HG03045 (cell line): ENCODE results near the gene RIPOR3.

ENCODE experiments used
- ATAC-seq: cut with Tn5 transposase; IDR thresholded peaks from one replicate; pipeline ENCODE4 v1.9.1; 2021; ENCODE audit warnings: mild to moderate bottlenecking, moderate library complexity; ENCODE audit not compliant: unreplicated experiment

RIPOR3 gene

DNA sequence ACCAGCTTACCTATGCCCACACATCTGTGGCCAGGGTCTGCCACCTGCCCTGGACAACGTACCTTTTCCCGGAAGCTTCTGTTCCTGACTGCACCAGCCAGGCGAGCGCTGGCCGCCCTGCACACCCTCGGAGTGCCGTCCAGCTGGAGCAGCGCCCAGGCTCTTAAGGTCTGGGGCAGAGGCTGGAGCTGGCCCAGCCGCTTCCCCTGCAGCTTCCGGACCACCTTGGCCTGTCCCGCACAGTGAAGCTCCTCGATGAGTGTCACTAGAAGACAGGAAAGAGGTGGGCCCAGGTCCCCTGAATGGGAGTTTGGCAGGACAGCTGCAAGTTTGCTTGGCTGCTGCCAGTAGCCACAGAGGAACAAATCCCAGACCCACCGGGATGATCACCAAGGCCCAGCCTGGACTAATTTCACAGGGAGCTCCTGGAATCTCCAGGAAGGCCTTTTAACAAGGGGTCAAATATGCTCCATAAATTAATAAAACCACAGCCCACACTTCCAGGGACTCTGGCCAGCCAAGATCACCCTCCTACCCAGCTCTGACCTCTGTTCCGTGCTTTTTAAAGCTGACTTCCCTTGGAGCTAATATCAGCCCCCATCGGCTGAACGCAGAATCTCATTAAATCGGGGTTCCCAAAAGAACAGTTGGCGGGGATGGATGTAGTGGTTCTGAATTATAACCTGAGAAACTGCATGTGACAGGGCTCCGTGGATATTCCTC is 98.9 kb downstream of the RIPOR3 start:
- ATAC-seq, result no peak

DNA sequence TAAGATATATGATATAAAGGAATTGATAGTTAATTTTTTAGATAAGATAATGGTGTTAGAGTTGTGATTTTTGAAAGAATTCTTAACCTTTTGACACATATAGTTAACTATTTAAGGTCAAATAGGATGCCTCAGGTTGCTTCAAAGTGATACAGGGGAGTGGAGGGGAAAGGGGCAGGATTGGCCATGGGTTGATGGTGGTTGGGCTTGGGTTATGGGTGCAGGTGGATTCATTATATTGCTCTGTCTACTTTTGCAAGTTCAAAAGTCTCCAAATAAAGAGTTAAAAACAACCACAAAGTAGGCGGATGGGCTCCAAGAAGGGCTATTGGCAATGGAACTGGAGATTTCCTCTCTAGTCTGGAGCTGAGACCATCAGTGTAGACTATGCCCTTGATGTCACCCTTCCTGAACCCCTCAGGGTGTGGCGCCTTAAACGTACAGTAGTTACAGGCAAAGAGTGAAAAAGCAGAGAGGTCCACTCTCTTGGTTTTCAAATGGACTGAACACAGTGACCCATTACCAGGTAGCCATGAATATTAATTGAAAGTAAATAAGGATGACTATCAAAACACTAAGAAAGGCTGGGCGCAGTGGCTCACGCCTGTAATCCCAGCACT is 100.0 kb downstream of the RIPOR3 start:
- no peak for ATAC-seq

DNA sequence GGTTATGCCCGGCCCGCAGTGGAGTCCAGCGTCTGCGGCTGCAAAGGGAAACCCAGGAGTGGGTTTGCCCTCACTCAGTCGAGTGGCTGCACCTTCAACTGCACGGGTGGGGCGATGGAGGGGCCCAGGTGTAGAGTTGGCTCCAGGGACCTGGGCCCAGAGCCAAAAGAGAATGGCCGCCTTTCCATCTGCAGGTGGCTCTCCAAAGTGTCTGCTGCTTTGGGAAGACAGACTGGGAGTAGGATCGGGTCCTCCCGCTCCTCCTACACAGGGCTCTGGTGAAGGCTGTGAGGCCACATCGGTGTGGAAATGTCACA is 101.0 kb downstream of the RIPOR3 start:
- ATAC-seq, result no peak

DNA sequence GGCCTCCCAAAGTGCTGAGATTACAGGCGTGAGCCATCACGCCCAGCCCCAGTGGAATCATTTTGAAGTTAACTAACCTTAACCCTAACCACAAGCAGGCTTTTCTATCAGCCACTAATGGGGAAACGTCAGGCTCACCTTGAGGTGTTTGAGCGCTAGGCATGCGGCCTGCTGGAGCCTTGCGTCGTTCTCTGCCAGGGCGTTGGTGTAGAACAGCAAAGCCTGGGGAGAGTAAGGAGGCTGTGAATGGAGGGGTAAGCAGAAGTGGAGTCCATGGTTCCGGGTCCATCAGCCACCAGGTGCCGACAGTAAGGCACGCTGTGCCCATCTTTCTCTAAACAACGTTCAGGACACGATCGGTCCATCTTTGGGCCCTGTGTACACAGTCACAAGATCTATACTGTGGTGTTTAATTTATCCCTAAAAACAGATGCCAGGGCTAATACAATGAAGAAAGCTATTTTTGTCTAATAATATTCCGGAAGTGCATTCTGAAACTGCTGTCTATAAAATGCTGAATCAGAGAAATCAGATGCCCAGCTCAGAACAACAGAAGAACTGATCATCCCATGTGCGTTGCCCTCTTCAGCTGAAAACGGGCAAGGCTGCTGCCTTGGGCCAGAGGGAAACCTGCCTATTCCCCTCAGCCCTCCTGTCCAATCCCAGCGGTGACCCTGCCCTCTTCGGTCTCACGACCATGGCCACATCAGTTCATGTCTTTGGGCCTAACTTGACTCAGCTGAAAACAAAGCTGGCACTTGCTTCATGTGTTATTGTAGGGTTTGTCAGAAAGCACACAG is 101.6 kb downstream of the RIPOR3 start:
- no peak for ATAC-seq

DNA sequence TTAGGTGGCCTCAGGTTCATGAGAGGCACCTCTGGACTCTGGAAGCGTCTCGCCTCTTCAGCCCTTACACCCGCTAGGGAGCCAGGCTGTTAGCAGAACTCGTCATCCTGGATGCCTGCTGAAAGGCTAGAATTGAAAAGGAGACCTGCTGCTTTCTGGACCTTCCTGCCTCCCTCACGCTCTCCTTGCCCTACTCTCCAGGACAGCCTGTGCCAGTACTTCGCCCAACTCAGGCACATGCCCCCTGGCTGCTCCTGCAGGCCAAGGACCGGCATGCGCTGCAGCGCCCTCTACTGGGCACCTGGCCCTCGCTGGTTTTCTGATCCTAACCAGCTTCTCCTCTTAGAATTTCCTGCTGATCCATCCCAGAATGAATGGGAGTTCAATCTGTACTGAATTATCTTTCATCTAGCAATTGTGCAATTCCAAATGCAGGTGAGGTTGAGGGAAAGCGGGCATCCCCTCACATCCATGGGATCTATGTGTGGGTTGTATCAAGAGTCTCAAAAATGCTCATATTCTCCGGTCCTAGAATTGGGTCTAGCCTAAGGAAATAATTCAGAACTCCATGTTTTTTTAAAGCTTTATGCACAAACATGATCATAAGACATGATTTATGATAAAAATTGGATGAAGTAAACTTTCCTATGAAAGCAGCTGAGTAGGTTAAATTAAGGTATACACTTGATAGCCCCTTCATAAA is 103.2 kb downstream of the RIPOR3 start:
- no peak for ATAC-seq

DNA sequence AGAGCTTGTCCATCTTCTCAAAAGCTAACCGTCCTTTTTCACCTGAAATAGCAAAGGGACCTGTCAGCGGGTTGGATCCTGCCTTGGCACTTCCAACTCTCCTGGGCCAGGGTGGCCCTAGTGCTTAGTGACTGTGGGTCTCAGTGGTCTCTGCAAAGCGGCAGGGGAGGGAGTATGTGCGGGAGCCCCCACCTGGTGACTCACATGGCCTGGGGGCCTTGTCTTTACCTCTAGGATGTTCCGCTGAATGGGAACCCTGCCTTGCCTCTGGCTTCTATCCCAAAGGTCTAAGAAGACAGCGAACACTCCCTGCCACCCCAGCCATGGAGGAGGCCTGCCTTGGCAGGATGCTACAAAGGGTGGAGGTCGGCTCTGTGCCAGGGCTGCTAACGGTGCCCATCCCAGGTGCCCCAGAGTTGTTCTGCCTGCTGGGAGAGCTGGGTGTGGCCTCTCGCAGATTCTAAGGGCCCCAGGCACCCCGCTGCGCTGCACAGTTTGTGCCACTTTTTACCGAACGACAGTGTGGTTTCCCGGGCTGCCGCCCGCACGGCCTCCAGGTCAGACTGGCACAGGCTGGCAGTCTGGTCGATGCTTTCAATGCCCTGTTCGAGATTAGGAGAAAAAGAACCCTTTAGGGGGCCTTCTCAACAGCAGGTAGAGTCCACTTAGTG is 103.9 kb downstream of the RIPOR3 start:
- no peak for ATAC-seq

DNA sequence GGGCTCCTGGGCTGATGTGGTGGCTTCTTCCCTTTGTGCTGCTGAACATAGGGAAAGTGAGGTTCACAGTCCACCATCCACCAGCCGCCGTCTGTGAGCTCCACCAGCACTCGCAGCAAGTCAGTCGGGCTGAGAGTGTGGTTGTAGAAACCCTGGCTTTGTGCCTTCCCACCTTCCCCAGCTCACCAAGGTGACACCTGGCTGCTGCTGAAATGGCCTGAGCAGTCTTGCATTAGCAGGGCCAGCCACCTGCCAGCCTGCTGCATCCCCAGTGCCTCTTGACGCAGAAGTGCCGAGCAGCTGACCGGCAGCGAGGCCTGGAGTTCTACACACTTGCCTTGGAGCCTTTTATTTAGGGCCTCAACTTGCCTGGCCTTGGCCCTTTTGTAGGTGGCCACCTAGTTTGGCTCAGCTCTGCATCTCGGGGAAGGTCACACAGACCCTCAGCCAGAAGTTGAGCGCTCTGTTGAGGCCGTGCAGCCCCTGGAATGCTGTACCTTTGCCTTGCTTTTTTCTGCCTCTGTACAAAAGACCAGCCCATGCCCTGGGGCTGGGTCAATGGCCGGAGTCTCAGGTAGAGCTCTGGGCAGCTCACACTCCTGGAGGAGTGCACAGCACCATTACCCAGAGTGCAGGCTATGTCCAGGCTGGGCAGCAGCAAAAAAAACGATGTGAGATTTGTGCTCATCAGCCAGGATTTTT is 104.7 kb downstream of the RIPOR3 start:
- ATAC-seq, result no peak

DNA sequence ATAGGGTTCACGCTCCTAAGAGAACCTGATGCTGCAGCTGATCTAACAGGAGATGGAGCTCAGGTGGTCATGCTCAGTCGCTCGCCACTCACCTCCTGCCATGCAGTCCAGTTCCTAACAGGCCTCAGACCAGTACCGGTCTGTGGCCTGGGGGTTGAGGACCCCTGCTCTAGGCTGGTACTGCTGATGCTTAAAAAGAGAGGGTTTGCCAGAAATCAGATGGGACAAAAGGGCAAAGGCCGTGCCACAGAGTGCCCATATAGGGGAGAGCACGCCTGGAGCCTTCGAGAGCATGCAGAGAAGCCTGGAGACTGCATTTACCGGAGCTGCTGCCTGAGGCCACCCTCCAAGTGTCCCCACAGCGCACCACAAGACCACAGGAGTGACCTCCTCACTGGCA is 105.7 kb downstream of the RIPOR3 start:
- no peak for ATAC-seq

DNA sequence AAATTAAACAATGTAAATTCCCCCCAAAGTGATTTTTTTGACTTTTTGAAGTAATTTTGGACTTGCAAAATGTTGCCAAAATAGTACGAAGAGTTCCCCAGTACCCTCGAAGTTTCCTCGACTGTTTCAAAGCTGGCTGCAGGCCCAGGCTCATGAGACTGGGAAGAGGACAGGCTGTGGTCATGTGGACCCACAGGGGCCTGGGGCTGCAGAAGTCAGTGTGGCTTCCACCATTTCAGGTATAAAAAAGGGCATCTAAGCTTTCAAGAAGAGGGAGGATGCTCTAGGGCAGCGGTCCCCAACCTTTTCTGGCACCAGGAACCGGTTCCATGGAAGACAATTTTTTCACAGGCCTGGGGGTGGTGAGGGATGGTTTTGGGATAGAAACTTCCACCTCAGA is 106.1 kb downstream of the RIPOR3 start:
- no peak for ATAC-seq

DNA sequence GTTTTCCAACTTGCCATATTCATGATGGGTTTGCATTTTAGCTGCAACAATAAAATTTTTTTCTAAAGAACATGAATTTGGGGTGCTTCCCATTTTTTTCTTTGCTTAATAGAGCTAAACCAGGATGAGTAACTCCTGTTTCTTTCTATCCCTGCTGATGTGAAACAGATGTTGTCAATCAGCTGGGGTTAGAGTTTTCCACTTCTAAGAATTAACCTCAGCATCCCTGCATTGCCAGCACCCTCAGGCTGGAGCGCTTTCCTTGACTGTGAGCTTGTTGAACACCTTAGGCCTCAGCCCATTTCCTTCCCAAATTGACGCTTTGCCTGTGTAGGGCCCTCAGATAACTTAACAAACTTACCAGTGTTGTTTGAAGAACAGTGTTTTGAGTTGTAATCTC is 106.7 kb downstream of the RIPOR3 start:
- no peak for ATAC-seq

DNA sequence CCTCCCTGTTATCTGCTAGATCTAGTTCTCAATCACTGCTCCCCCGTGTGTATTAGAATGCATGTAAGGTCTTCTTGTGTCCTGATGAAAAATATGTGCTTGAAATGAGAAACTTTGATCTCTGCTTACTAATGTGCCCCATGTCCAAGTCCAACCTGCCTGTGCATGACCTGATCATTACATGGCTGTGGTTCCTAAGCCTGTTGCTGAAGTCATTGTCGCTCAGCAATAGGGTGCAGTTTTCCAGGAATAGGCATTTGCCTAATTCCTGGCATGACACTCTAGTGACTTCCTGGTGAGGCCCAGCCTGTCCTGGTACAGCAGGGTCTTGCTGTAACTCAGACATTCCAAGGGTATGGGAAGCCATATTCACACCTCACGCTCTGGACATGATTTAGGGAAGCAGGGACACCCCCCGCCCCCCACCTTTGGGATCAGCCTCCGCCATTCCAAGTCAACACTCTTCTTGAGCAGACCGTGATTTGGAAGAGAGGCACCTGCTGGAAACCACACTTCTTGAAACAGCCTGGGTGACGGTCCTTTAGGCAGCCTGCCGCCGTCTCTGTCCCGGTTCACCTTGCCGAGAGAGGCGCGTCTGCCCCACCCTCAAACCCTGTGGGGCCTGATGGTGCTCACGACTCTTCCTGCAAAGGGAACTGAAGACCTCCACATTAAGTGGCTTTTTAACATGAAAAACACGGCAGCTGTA is 107.7 kb downstream of the RIPOR3 start:
- no peak for ATAC-seq

DNA sequence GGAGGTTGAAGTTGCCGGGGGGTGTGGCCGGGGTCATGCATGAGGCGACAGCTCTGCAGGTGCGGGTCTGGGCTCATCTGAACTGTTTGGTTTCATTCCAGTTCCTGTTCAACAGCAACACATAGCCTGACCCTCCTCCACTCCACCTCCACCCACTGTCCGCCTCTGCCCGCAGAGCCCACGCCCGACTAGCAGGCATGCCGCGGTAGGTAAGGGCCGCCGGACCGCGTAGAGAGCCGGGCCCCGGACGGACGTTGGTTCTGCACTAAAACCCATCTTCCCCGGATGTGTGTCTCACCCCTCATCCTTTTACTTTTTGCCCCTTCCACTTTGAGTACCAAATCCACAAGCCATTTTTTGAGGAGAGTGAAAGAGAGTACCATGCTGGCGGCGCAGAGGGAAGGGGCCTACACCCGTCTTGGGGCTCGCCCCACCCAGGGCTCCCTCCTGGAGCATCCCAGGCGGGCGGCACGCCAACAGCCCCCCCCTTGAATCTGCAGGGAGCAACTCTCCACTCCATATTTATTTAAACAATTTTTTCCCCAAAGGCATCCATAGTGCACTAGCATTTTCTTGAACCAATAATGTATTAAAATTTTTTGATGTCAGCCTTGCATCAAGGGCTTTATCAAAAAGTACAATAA is 108.6 kb downstream of the RIPOR3 start:
- ATAC-seq, result no peak

DNA sequence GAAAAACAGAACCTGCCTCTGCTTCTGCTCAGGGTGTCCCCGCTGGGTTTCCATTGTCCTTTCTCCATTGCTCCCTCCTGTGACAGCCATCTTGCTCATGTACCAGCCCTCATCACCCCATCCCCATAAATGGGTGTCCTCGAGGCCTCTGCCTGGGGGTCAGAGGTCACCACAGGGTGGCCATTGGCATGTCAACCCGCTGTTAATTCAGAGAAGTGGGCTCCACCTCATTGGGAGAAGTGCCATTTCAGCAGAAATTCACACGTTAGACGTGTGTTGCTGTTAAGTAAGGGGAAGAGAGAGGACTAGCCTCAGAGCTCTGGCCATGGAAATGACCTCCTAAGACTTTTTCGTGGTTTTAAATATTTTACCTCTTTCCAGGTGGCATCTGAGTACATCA is 109.2 kb downstream of the RIPOR3 start:
- no peak for ATAC-seq

DNA sequence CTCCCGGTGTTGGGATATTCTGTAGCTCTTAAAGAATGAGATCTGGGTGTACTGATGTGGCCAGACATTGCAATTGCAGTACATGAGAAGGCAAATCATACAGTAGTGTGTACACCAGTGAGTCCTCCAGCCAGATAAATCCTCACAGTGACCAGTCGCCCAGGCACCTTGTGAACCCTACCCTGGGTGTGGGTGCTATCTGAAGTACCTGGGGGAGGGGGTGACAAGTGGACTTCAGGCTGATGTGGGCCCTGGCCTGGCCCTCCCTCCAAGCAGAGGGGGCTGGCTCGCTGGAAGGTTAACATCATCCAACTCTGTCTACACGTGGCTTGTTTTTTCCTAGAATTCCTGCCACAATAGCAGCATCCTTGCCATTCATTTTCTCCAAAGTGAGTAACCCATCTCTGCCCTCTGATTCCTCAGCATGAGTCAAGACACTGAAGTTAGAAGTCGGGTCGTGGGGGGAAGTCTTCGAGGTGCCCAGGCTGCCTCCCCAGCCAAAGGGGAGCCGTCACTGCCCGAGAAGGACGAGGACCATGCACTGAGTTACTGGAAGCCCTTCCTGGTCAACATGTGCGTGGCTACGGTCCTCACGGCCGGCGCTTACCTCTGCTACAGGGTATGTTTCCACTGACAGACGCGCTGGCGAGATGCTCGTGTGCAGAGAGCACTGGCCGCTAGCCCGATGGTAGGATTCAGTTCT is 110.3 kb downstream of the RIPOR3 start:
- ATAC-seq, result no peak

DNA sequence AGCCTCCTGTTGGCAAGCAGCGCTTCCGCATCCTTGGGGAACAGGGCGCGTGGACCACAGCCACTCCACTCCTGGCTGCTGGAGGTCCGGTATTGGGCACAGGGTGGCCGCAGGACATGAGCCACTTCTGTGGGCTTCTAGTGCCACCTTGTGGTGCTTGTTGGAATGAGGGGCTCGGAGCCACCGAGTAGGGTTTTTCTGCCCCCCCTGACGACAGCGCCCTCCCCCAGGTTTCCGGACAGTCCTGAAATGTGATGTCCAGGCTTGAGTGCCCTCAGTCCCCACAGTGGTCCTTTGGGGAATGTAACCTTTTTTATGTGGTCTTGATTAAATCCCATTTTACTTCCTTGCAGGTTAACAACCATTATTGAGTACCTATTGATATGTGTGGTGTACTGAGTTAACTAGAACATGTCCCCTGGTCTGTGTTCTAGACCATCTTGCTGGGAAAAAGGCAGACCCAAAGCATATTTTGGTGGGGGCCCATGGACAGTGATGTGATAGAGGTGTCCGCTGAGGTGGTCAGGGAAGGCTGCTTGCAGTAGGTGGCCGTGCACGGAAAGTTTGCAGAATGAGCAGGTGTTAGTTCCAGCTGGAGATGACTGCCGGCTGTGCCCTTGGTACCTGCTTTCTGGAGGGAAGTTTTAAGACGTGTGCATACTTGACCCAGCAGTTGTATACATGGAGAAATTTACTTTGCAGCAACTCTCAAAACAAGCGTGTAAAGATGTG is 111.2 kb downstream of the RIPOR3 start:
- no peak for ATAC-seq

DNA sequence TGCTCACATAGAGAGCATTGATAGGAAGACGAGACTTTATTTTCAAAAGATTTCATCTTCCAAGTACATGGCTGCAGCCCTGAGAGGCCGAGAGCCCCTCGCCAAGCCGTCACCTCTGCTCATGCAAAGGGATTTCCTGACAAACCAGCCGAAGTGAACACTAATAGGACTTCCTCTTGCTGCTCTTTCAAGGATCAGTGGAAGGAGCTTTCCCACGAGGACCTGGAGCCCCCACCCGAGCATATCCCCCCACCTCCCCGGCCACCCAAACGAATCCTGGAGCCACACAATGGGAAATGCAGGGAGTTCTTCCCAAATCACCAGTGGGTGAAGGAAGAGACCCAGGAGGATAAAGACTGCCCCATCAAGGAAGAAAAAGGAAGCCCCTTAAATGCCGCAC is 111.8 kb downstream of the RIPOR3 start:
- ATAC-seq, result no peak

DNA sequence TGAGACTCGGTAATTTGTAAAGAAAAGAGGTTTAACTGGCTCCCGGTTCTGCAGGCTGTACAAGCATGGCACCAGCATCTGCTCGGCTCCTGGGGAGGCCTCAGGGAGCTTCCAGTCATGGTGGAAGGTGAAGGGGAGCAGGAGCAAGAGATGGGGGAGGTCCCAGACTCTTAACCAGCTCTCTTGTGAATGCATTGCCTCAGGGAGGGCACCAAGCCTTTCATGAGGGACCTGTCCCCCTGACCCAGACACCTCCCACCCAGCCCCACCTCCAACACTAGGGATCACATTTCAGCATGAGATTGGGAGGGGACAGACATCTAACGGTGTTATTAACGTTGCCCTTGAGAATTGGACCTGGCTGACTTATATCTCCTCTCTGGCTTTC is 112.6 kb downstream of the RIPOR3 start:
- ATAC-seq, result no peak
